ENCODE data around the gene CLIP2.
"Not testable (repeated sequence)": the region's sequence is repeated elsewhere in the genome, so short reads cannot be mapped to it uniquely, and the experiment has no call there.

Gene CLIP2

GRCh38 chr7:74371381-74372341 is 82.5 kb downstream of the CLIP2 start:
- no peak for DNase-seq (ENCODE audit: low read depth)

GRCh38 chr7:74372511-74373111 is 83.4 kb downstream of the CLIP2 start:
- no peak for DNase-seq (ENCODE audit: low read depth)

DNA sequence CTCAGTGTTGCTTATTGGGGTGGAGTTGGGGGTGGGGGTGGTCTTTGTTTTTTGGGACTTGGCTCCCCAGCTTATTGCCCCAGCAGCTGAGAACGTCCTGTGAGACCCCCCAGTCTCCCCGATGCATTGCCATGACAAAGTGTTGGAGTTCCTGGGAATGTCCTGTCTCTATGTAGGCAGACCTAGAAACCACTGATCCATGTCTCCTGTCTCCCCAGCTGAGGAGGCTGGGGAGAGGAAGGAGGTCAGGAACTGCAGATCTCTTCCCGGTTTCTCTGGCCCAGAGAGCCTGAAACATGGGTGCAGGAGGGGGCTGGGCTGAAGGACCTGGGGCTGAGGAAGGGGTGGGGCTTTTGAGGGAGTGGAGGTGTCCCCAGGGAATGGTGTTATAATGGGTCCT is 84.3 kb downstream of the CLIP2 start:
- DNase-seq (ENCODE audit: low read depth), result no peak

DNA sequence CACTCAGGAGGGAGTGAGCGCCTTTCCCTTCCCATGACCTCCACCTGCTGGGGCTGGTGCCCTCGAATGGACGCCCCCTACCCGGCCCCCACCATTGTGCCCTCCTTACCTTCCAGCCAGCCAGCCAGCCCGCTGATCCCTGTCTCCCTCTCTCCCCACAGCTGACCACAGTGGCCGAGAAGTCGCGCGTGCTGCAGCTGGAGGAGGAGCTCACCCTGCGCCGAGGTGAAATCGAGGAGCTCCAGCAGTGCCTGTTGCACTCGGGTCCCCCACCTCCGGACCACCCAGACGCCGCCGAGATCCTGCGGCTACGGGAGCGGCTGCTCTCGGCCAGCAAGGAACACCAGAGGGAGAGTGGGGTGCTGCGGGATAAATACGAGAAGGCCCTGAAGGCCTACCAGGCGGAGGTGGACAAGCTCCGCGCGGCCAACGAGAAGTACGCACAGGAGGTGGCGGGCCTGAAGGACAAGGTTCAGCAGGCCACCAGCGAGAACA is 86.6 kb downstream of the CLIP2 start:
- no peak for DNase-seq (ENCODE audit: low read depth)

DNA sequence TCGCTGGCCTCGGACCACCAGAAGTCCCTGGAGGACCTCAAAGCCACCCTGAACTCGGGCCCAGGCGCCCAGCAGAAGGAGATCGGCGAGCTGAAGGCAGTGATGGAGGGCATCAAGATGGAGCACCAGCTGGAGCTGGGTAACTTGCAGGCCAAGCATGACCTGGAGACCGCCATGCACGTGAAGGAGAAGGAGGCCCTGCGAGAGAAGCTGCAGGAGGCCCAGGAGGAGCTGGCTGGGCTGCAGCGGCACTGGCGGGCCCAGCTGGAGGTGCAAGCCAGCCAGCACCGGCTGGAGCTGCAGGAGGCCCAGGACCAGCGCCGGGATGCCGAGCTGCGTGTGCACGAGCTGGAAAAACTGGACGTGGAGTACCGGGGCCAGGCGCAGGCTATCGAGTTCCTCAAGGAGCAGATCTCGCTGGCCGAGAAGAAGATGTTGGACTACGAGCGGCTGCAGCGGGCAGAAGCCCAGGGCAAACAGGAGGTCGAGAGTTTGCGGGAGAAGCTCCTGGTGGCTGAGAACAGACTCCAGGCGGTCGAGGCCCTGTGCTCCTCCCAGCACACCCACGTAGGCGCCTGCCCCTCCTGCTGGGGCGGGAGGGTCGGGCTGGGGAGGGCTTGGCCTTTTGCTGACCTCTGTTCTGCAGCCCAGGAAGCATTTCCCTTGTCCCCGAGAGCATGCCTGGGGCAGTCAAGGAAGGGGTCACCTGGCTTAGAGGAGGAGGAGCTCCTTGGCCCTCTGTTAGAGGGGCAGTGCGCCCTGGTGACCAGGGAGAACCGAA is 87.2 kb downstream of the CLIP2 start:
- no peak for DNase-seq (ENCODE audit: low read depth)

DNA sequence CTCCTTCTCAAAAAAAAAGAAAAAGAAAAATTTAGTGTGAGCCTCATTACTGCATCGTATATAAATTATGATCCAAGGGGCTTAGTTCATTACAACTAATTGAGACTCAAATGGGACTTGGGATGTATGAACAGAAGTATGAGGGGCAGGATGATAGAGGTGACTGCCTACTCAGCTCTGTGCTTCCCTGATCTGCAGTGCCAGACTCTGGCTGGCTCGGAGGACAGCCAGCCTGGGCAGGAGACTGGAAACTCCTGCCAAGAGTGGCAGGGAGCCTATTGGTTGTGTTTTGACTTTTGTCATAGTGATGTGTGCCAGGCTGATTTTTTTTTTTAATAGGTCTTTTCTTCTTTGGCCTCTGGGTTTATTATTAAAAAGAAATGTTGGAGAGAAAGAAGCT is 90.7 kb downstream of the CLIP2 start:
- DNase-seq (ENCODE audit: low read depth), result no peak

DNA sequence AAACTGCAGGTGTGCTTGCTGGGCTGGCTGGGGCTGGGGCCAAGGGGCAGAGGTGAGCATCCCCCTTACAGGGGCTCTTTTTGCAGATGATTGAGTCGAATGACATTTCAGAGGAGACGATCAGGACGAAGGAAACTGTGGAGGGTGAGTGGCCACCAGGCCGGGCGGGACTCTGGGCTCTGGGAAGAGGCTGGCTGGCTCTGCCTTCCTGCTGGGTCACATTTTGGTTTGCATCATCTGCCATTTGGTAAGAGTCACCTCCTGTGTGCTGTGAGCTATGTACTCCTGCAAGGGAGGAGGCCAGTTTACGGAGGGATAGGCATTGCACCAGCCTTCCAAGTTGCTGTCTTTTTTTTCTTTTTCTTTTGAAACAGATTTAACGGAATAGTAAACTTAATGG is 91.5 kb downstream of the CLIP2 start:
- DNase-seq (ENCODE audit: low read depth), result no peak

DNA sequence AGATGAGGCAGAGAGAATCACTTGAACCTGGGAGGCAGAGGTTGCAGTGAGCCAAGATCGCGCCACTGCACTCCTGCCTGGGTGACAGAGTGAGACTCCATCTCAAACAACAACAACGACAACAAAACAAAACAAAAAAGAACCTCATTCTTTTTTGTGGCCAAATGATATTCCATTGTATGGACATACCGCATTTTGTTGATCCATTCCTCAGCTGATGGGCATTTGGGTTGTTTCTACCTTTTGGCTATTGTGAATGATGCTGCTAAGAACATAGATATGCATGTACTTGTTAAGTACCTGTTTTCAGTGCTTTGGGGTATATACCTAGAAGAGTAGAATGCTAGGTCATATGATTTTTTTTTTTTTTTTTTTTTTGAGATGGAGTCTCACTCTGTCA is 94.9 kb downstream of the CLIP2 start:
- DNase-seq (ENCODE audit: low read depth), result not testable (repeated sequence)

- not testable (repeated sequence) for DNase-seq (ENCODE audit: low read depth)
These were observed 95.6 kb downstream of the CLIP2 start for GRCh38 chr7:74384854-74385253.

DNA sequence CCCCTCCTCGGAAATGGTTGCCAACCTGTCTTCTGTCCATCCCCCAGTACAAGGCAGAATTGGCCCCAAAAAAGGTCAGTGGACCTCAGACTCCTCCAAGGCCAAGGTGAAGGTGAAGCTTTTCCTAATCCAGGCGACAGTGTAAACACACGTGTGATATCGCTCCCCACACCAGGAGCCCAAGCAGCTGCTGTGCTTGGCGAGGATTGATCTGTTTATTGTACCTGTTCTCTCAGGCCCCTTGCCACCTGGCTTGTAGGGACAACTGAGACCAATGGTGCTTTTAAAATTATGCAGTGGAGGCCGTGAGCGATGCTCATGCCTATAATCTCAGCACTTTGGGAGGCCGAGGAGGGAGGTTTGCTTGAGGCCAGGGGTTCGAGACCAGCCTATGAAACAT is 98.4 kb downstream of the CLIP2 start:
- no peak for DNase-seq (ENCODE audit: low read depth)

DNA sequence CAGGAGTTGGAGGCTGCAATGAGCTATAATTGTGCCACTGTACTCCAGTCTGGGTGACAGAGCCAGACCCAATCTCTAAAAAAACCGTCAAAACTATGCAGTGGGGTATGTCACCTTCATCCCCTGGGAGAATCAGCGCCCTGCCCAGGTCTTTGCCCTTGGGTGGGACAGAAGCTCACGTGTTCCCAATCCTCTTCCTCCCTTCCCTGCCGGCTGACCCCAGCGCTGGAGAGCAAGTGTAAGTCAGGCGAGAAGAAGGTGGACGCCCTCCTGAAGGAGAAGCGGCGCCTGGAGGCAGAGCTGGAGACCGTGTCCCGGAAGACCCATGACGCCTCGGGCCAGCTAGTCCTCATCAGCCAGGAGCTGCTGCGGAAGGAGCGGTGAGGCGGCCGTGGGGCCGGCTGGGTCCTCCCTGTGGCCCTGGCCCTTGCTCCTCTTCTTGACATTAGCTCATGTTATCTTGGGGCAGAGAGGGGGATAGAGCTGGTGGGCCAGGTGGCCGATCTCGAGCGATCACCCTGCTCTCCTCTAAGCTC is 99.7 kb downstream of the CLIP2 start:
- no peak for DNase-seq (ENCODE audit: low read depth)

- DNase-seq (ENCODE audit: low read depth), result peak; percentile 23
These were observed 104.5 kb downstream of the CLIP2 start for GRCh38 chr7:74393722-74394121.

- peak; percentile 17 for DNase-seq (ENCODE audit: low read depth)
These were observed 105.4 kb downstream of the CLIP2 start for GRCh38 chr7:74394601-74395000.

GRCh38 chr7:74395745-74396311 is 106.6 kb downstream of the CLIP2 start:
- DNase-seq (ENCODE audit: low read depth), result no peak

DNA sequence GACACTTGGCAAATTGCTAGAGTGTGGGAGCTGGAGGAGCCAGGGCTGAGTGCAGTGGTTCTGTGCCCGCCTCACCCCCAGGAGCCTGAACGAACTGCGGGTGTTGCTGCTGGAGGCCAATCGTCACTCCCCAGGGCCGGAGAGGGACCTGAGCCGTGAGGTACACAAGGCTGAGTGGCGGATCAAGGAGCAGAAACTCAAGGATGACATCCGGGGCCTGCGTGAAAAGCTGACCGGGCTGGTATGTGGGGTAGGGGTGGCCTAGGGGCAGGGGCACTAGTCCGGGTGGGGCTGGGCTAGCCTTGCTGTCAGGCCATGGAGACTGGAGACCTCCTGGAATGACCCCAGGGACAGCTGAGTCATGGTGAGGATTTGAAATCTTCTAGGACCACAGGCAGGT is 107.8 kb downstream of the CLIP2 start:
- no peak for DNase-seq (ENCODE audit: low read depth)

- DNase-seq (ENCODE audit: low read depth), result no peak
These were observed 109.2 kb downstream of the CLIP2 start for GRCh38 chr7:74398426-74398825.

GRCh38 chr7:74399006-74399405 is 109.8 kb downstream of the CLIP2 start:
- no peak for DNase-seq (ENCODE audit: low read depth)

DNA sequence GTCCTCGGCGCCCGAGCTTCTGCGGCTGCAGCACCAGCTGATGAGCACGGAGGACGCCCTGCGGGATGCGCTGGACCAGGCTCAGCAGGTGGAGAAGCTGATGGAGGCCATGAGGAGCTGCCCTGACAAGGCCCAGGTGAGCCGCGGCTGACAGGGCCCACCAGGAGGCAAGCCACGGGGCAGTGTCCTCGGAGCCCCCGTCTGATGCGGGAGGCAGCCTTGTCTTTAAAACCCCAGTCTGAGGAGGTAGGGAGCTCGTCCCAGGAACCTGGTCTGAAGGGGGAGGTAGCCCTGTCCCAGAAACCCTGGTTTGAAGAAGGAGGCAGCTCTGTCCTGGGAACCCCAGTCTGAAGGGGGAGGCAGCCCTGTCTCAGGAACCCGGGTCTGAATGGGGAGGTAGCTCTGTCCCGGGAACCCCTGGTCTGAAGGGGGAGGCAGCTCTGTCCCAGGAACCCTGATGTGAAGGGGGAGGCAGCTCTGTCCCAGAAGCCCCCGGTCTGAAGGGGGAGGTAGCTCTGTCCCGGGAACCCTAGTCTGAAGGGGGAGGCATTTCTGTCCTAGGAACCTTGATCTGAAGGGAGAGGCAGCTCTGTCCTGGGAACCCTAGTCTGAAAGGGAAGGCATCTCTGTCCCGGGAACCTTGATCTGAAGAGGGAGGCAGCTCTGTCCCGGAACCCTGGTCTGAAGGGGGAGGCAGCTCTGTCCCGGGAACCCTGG is 111.4 kb downstream of the CLIP2 start:
- no peak for DNase-seq (ENCODE audit: low read depth)

- peak; percentile 30 for DNase-seq (ENCODE audit: low read depth)
These were observed 112.1 kb downstream of the CLIP2 start for GRCh38 chr7:74401137-74401859.

- not testable (repeated sequence) for DNase-seq (ENCODE audit: low read depth)
These were observed 113.5 kb downstream of the CLIP2 start for GRCh38 chr7:74402668-74403067.
